ENCODE results near the gene PIBF1.

The PIBF1 gene

GRCh38 chr13:73054712-73055111 is 272.8 kb downstream of the PIBF1 start:
- CTCF ChIA-PET, result interaction anchor here (1.0 kb wide), 1 partner anchor 153 kb away, joined by 3 read pairs; no protein-coding TSS in a partner anchor
- no peak for TF ChIP-seq CTCF (IDR thresholded peaks at IDR 0.05; ENCODE audit: control extremely low read depth, extremely low read depth, low read depth, missing control alignments)
- DNase-seq (ENCODE audit: extremely low spot score), result no peak
- POLR2A ChIA-PET, result no interaction called here

- no peak for DNase-seq (ENCODE audit: extremely low spot score)
- CTCF ChIA-PET, result interaction anchor here (0.8 to 1.3 kb wide), 3 partner anchors 8 to 19 kb away, joined by 3 to 4 read pairs (median 3); no protein-coding TSS in a partner anchor
- no peak for TF ChIP-seq CTCF (IDR thresholded peaks at IDR 0.05; ENCODE audit: control extremely low read depth, extremely low read depth, low read depth, missing control alignments)
- POLR2A ChIA-PET, result no interaction called here
Observed at GRCh38 chr13:73055813-73056564, 274.1 kb downstream of the PIBF1 start.

GRCh38 chr13:73056565-73056962 is 274.6 kb downstream of the PIBF1 start:
- ChIA-PET CTCF (interaction anchor here (0.8 to 1.3 kb wide), 3 partner anchors 8 to 19 kb away, joined by 3 to 4 read pairs (median 3); no protein-coding TSS in a partner anchor), POLR2A (no interaction called here)
- no peak for TF ChIP-seq CTCF (IDR thresholded peaks at IDR 0.05; ENCODE audit: control extremely low read depth, extremely low read depth, low read depth, missing control alignments)
- no peak for DNase-seq (ENCODE audit: extremely low spot score)

- ChIA-PET CTCF (interaction anchor here (1.2 to 4.2 kb wide), 6 partner anchors 7 to 218 kb away, joined by 3 to 16 read pairs (median 5); no protein-coding TSS in a partner anchor), POLR2A (no interaction called here)
- TF ChIP-seq CTCF (IDR thresholded peaks at IDR 0.05; ENCODE audit: control extremely low read depth, extremely low read depth, low read depth, missing control alignments), result no peak
- DNase-seq (ENCODE audit: extremely low spot score), result no peak
Observed at GRCh38 chr13:73057284-73058063, 275.5 kb downstream of the PIBF1 start.

- DNase-seq (ENCODE audit: extremely low spot score), result no peak
- TF ChIP-seq CTCF (IDR thresholded peaks at IDR 0.05; ENCODE audit: control extremely low read depth, extremely low read depth, low read depth, missing control alignments), result no peak
- CTCF ChIA-PET, result interaction anchor here (0.9 to 4.2 kb wide), 8 partner anchors 8 to 253 kb away, joined by 3 to 16 read pairs (median 4); no protein-coding TSS in a partner anchor
- POLR2A ChIA-PET, result interaction anchor here (1.0 kb wide), 1 partner anchor 17 kb away, joined by 3 read pairs; no protein-coding TSS in a partner anchor
Observed at GRCh38 chr13:73058064-73058313, 276.1 kb downstream of the PIBF1 start.

- CTCF ChIA-PET, result interaction anchor here (0.9 to 4.2 kb wide), 10 partner anchors 8 to 253 kb away, joined by 3 to 16 read pairs (median 4); no protein-coding TSS in a partner anchor
- POLR2A ChIA-PET, result interaction anchor here (1.0 kb wide), 1 partner anchor 17 kb away, joined by 3 read pairs; no protein-coding TSS in a partner anchor
- no peak for TF ChIP-seq CTCF (IDR thresholded peaks at IDR 0.05; ENCODE audit: control extremely low read depth, extremely low read depth, low read depth, missing control alignments)
- no peak for DNase-seq (ENCODE audit: extremely low spot score)
Observed at GRCh38 chr13:73058432-73058735, 276.5 kb downstream of the PIBF1 start.

Data from GM10248 (cell line).